SW 1271 (cell line): Measurements from ENCODE around the gene ZBTB16.

Source experiments
- DNase-seq, 2 experiments: peaks; one replicate each; lab custom pipeline; 2025; lab: John Stamatoyannopoulos, UW

Gene ZBTB16

GRCh38 chr11:114187173-114187572, 127.7 kb downstream of the ZBTB16 start:
- no peak for DNase-seq

- no peak for DNase-seq
Observed at GRCh38 chr11:114188851-114189570, 129.5 kb downstream of the ZBTB16 start.

- DNase-seq, result no peak
Observed at GRCh38 chr11:114190630-114191029, 131.1 kb downstream of the ZBTB16 start.

GRCh38 chr11:114191893-114192292, 132.4 kb downstream of the ZBTB16 start:
- no peak for DNase-seq

GRCh38 chr11:114192841-114193389, 133.4 kb downstream of the ZBTB16 start:
- no peak for DNase-seq

- DNase-seq, result no peak
Observed at GRCh38 chr11:114193730-114194679, 134.5 kb downstream of the ZBTB16 start.

GRCh38 chr11:114194702-114195101, 135.2 kb downstream of the ZBTB16 start:
- DNase-seq, result no peak

GRCh38 chr11:114195151-114195550, 135.6 kb downstream of the ZBTB16 start:
- no peak for DNase-seq

GRCh38 chr11:114195981-114196731, 136.6 kb downstream of the ZBTB16 start:
- no peak for DNase-seq

- DNase-seq, result no peak
Observed at GRCh38 chr11:114196997-114197703, 137.6 kb downstream of the ZBTB16 start.

GRCh38 chr11:114197799-114198500, 138.4 kb downstream of the ZBTB16 start:
- no peak for DNase-seq

GRCh38 chr11:114199051-114199450, 139.5 kb downstream of the ZBTB16 start:
- DNase-seq, result no peak

GRCh38 chr11:114200351-114201133, 141.0 kb downstream of the ZBTB16 start:
- DNase-seq, result no peak

GRCh38 chr11:114201219-114201618, 141.7 kb downstream of the ZBTB16 start:
- no peak for DNase-seq

- DNase-seq, result no peak
Observed at GRCh38 chr11:114202011-114202609, 142.6 kb downstream of the ZBTB16 start.

GRCh38 chr11:114207096-114207495, 147.6 kb downstream of the ZBTB16 start:
- no peak for DNase-seq

GRCh38 chr11:114208377-114208776, 148.9 kb downstream of the ZBTB16 start:
- DNase-seq, result no peak

GRCh38 chr11:114209343-114209742, 149.8 kb downstream of the ZBTB16 start:
- no peak for DNase-seq

- no peak for DNase-seq
Observed at GRCh38 chr11:114209904-114210303, 150.4 kb downstream of the ZBTB16 start.
